Ureter (tissue), 1 donor: ENCODE data around the gene ACACA. TPM values are rescaled to one million over a fixed set of nuclear protein-coding genes. Genes with fewer than 3 reads are reported as not detected.

ENCODE experiments used
- DNase-seq: peaks from one replicate; pipeline ENCODE4 v3.0.0-alpha.2; 2020; ENCODE audit warnings: low spot score
- total RNA-seq: library from RNA; stranded (reverse); gene quantifications from one replicate; pipeline ENCODE4 v1.2.4, GENCODE V29; 2023
- donor health status: DM: yes; HTN: yes; CAD: no.

ACACA gene
- total RNA-seq, 1 donor from 2014 or later = 159 TPM

- no peak for DNase-seq
Observed at GRCh38 chr17:37068266-37068665, 338.4 kb downstream of the ACACA start.

GRCh38 chr17:37067555-37068111, 339.0 kb downstream of the ACACA start:
- peak; percentile 73 for DNase-seq

- DNase-seq = no peak
Observed at GRCh38 chr17:37066322-37067255, 340.0 kb downstream of the ACACA start.

GRCh38 chr17:37065486-37066321, 340.9 kb downstream of the ACACA start:
- DNase-seq = no peak

GRCh38 chr17:37064956-37065355, 341.7 kb downstream of the ACACA start:
- DNase-seq = no peak

GRCh38 chr17:37064206-37064605, 342.4 kb downstream of the ACACA start:
- DNase-seq = no peak

GRCh38 chr17:37062021-37062420, 344.6 kb downstream of the ACACA start:
- no peak for DNase-seq

GRCh38 chr17:37060928-37061327, 345.7 kb downstream of the ACACA start:
- no peak for DNase-seq

- no peak for DNase-seq
Observed at GRCh38 chr17:37060094-37060493, 346.5 kb downstream of the ACACA start.

- no peak for DNase-seq
Observed at GRCh38 chr17:37059493-37059892, 347.1 kb downstream of the ACACA start.

GRCh38 chr17:37056622-37057021, 350.0 kb downstream of the ACACA start:
- no peak for DNase-seq

- DNase-seq = no peak
Observed at GRCh38 chr17:37054894-37055293, 351.7 kb downstream of the ACACA start.

- no peak for DNase-seq
Observed at GRCh38 chr17:37052450-37052849, 354.2 kb downstream of the ACACA start.

GRCh38 chr17:37051833-37052232, 354.8 kb downstream of the ACACA start:
- DNase-seq = no peak

GRCh38 chr17:37051381-37051780, 355.3 kb downstream of the ACACA start:
- no peak for DNase-seq

- DNase-seq = no peak
Observed at GRCh38 chr17:37050920-37051319, 355.7 kb downstream of the ACACA start.

- no peak for DNase-seq
Observed at GRCh38 chr17:37048811-37049210, 357.8 kb downstream of the ACACA start.

GRCh38 chr17:37047631-37048104, 359.0 kb downstream of the ACACA start:
- peak; percentile 80 for DNase-seq

- DNase-seq = no peak
Observed at GRCh38 chr17:37045351-37045922, 361.2 kb downstream of the ACACA start.

- DNase-seq = no peak
Observed at GRCh38 chr17:37043201-37043600, 363.4 kb downstream of the ACACA start.

- DNase-seq = no peak
Observed at GRCh38 chr17:37041932-37042331, 364.7 kb downstream of the ACACA start.

- DNase-seq = no peak
Observed at GRCh38 chr17:37039269-37039668, 367.4 kb downstream of the ACACA start.
